Stimulated activated naive CD4-positive, alpha-beta T cell (primary cell): ENCODE measurements around the gene UBR2.
"Not testable (repeated sequence)": the region's sequence is repeated elsewhere in the genome, so short reads cannot be mapped to it uniquely, and the experiment has no call there.

Experiments
- DNase-seq, 6 experiments: peaks; one replicate each; lab custom pipeline; 2025; lab: John Stamatoyannopoulos, UW

Gene UBR2

GRCh38 chr6:42726485-42727086 is 162.8 kb downstream of the UBR2 start:
- peak; percentile 34 to 87 (median 71) for DNase-seq

DNA sequence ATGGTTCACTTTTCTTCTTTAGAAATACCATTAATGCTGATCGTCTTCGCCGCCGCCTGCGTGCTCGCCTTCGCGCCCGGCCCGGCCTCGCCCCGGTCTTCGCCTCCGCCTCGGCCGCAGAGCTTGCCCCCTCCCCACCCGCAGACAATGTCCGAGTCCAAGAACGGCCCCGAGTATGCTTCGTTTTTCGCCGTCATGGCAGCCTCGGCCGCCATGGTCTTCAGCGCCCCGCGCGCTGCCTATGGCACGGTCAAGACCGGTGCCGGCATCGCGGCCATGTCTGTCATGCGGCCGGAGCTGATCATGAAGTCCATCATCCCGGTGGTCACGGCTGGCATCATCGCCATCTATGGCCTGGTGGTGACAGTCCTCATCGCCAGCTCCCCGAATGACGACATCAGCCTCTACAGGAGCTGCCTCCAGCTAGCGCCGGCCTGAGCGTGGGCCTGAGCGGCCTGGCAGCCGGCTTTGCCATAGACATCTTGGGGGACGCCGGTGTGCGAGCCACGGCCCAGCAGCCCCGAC is 163.3 kb downstream of the UBR2 start:
- no peak for DNase-seq

DNA sequence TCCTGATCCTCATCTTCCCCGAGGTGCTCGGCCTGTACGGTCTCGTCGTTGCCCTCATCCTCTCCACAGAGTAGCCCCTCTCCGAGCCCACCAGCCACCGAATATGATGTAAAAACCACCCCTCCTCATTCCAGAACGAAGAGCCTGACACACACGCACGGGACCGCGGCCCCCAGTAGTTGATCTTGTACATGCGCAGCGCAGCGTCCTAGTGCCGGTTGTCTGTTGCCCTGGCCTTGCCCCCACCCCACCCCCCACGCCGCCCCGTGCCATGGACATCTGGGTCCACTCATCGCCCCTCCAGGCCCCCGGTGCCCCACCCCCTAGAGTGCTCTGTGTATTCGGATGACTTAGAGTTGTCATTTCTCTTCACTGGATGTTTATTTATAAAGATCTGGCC is 163.8 kb downstream of the UBR2 start:
- no peak for DNase-seq

- DNase-seq = no peak
Observed at GRCh38 chr6:42729731-42730130, 165.9 kb downstream of the UBR2 start.

- not testable (repeated sequence) for DNase-seq
Observed at GRCh38 chr6:42733867-42734481, 170.1 kb downstream of the UBR2 start.

DNA sequence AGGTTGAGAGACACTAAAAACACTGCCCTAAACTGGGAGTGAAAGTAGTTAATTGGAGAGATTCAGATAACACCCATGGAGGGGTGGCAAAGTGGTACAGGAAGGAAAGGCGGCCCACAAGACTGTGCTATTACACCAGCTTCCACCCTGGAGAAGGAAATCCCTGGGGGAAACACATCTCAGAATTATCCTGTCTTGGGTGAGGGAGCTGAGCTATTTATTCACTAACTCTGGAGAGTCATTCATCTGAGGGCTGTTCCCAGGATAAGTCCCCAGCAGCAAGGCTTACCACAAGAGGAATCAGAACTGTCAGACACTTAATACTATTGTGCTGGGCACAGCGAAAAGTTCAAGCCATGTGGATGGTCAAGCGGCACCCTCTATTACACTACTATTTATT is 172.1 kb downstream of the UBR2 start:
- no peak for DNase-seq

- no peak for DNase-seq
Observed at GRCh38 chr6:42740725-42741124, 176.9 kb downstream of the UBR2 start.

- DNase-seq = no peak
Observed at GRCh38 chr6:42742116-42742894, 178.5 kb downstream of the UBR2 start.
